HepG2 (cell line): Measurements from ENCODE around the gene ROM1. TPM values are rescaled to one million over a fixed set of nuclear protein-coding genes. Genes with fewer than 3 reads are reported as not detected.

ENCODE experiments used
- EED ChIP-seq: sonication (generic); formaldehyde crosslinking; IDR thresholded peaks from 2 replicates; pipeline ENCODE4 v1.5.0; 2020; ENCODE audit warnings: mild to moderate bottlenecking, missing genetic modification reagents
- FLYWCH1 ChIP-seq: sonication (generic); formaldehyde crosslinking; IDR thresholded peaks from 2 replicates; pipeline ENCODE4 v1.8.1; 2023; ENCODE audit warnings: mild to moderate bottlenecking, missing genetic modification reagents
- GATAD1 ChIP-seq: IDR thresholded peaks from 2 replicates; pipeline ENCODE4 v1.6.1; 2016; ENCODE audit warnings: missing genetic modification reagents, missing compliant biosample characterization
- GTF2F1 ChIP-seq: fragments of 150-350 bp; IDR thresholded peaks from 2 replicates; pipeline ENCODE4 v1.6.1; 2014; ENCODE audit warnings: low read length
- MXI1 ChIP-seq: IDR thresholded peaks from 3 replicates; pipeline ENCODE4 v1.6.1; 2012; ENCODE audit warnings: low read depth, low read length, inconsistent platforms, borderline replicate concordance
- NFYB ChIP-seq: sonication (generic); formaldehyde crosslinking; IDR thresholded peaks from 2 replicates; pipeline ENCODE4 v1.4.0; 2020; ENCODE audit warnings: missing genetic modification reagents
- SP140L ChIP-seq: sonication (generic); formaldehyde crosslinking; IDR thresholded peaks from 2 replicates; pipeline ENCODE4 v1.4.0; 2020; ENCODE audit warnings: missing genetic modification reagents, borderline replicate concordance
- SP5 ChIP-seq: IDR thresholded peaks from 2 replicates; pipeline ENCODE4 v1.6.1; 2016; ENCODE audit warnings: low read depth, borderline replicate concordance
- ZIK1 ChIP-seq: sonication (generic); formaldehyde crosslinking; IDR thresholded peaks from 2 replicates; pipeline ENCODE4 v1.5.0; 2020; ENCODE audit warnings: mild to moderate bottlenecking, low read depth, missing genetic modification reagents, borderline replicate concordance
- ZNF160 ChIP-seq: sonication (generic); formaldehyde crosslinking; IDR thresholded peaks from 2 replicates; pipeline ENCODE4 v1.8.0; 2022; ENCODE audit warnings: mild to moderate bottlenecking, inconsistent platforms, missing genetic modification reagents
- ZNF326 ChIP-seq: sonication (generic); formaldehyde crosslinking; IDR thresholded peaks from 2 replicates; pipeline ENCODE4 v1.4.0; 2020; ENCODE audit warnings: missing genetic modification reagents, borderline replicate concordance
- ZNF605 ChIP-seq: sonication (generic); formaldehyde crosslinking; IDR thresholded peaks from 2 replicates; pipeline ENCODE4 v1.8.0; 2022; ENCODE audit warnings: mild to moderate bottlenecking, missing genetic modification reagents
- ZNF616 ChIP-seq: sonication (generic); formaldehyde crosslinking; IDR thresholded peaks from 2 replicates; pipeline ENCODE4 v1.5.0; 2020; ENCODE audit warnings: low read depth, mild to moderate bottlenecking, missing genetic modification reagents
- ZNF773 ChIP-seq: sonication (generic); formaldehyde crosslinking; IDR thresholded peaks from 2 replicates; pipeline ENCODE4 v1.4.0; 2020; ENCODE audit warnings: missing genetic modification reagents, borderline replicate concordance
- ZNF83 ChIP-seq: sonication (generic); formaldehyde crosslinking; IDR thresholded peaks from 2 replicates; pipeline ENCODE4 v1.4.0; 2020; ENCODE audit warnings: missing genetic modification reagents, mild to moderate bottlenecking, borderline replicate concordance
- ZSCAN9 ChIP-seq: IDR thresholded peaks from 2 replicates; pipeline ENCODE4 v1.6.1; 2016; ENCODE audit warnings: borderline replicate concordance
- polyA plus RNA-seq, 8 experiments: library from polyadenylated mRNA; depleted of rRNA in 3 of 8; stranded (reverse) in 7 of 8; unstranded in 1 of 8; fragments of >200 nt; fragmentation: Illumina TruSeq in 4 of 8; extraction: Trizol in 4 of 8; gene quantifications; 2 replicates each; pipeline versions ENCODE4 v1.2.1 to v1.2.3, GENCODE V29; 2011 to 2016; ENCODE audit warnings: low read depth in 4 of 8, missing spikeins in 1 of 8, mixed read lengths in 1 of 8; ENCODE audit not compliant: insufficient read depth in 1 of 8
- total RNA-seq, 5 experiments: library from RNA; depleted of rRNA; stranded (reverse); fragments of >200 nt; fragmentation: Illumina TruSeq; extraction: Trizol; gene quantifications; 2 replicates each; pipeline ENCODE4 v1.2.3, GENCODE V29; 2016; ENCODE audit warnings: low read depth in 1 of 5
- TF ChIP-seq, protein P1 (sequence below): sonication (generic); formaldehyde crosslinking; IDR thresholded peaks from 2 replicates; pipeline ENCODE4 v1.4.0; 2020; ENCODE audit warnings: mild to moderate bottlenecking, missing genetic modification reagents
- TF ChIP-seq, protein P2 (sequence below): sonication (generic); formaldehyde crosslinking; conservative IDR thresholded peaks from 2 replicates; pipeline ENCODE4 v1.8.0; 2022; ENCODE audit warnings: mild to moderate bottlenecking, moderate library complexity, missing genetic modification reagents
- TF ChIP-seq, protein P3 (sequence below): sonication (generic); formaldehyde crosslinking; IDR thresholded peaks from 2 replicates; pipeline ENCODE4 v1.4.0; 2020; ENCODE audit warnings: missing genetic modification reagents, mild to moderate bottlenecking, borderline replicate concordance

Gene ROM1
- total and polyA plus RNA-seq, 2 of the 13 experiments (the other 11 are each of a cell fraction or from before 2014, with no cell fraction given), result 1.2 to 2.4 TPM

GRCh38 chr11:62601372-62602140 lies 11.5 kb upstream of the ROM1 start, which contains the start of gene MTA2 (continued):
- TF ChIP-seq, protein P1, sequence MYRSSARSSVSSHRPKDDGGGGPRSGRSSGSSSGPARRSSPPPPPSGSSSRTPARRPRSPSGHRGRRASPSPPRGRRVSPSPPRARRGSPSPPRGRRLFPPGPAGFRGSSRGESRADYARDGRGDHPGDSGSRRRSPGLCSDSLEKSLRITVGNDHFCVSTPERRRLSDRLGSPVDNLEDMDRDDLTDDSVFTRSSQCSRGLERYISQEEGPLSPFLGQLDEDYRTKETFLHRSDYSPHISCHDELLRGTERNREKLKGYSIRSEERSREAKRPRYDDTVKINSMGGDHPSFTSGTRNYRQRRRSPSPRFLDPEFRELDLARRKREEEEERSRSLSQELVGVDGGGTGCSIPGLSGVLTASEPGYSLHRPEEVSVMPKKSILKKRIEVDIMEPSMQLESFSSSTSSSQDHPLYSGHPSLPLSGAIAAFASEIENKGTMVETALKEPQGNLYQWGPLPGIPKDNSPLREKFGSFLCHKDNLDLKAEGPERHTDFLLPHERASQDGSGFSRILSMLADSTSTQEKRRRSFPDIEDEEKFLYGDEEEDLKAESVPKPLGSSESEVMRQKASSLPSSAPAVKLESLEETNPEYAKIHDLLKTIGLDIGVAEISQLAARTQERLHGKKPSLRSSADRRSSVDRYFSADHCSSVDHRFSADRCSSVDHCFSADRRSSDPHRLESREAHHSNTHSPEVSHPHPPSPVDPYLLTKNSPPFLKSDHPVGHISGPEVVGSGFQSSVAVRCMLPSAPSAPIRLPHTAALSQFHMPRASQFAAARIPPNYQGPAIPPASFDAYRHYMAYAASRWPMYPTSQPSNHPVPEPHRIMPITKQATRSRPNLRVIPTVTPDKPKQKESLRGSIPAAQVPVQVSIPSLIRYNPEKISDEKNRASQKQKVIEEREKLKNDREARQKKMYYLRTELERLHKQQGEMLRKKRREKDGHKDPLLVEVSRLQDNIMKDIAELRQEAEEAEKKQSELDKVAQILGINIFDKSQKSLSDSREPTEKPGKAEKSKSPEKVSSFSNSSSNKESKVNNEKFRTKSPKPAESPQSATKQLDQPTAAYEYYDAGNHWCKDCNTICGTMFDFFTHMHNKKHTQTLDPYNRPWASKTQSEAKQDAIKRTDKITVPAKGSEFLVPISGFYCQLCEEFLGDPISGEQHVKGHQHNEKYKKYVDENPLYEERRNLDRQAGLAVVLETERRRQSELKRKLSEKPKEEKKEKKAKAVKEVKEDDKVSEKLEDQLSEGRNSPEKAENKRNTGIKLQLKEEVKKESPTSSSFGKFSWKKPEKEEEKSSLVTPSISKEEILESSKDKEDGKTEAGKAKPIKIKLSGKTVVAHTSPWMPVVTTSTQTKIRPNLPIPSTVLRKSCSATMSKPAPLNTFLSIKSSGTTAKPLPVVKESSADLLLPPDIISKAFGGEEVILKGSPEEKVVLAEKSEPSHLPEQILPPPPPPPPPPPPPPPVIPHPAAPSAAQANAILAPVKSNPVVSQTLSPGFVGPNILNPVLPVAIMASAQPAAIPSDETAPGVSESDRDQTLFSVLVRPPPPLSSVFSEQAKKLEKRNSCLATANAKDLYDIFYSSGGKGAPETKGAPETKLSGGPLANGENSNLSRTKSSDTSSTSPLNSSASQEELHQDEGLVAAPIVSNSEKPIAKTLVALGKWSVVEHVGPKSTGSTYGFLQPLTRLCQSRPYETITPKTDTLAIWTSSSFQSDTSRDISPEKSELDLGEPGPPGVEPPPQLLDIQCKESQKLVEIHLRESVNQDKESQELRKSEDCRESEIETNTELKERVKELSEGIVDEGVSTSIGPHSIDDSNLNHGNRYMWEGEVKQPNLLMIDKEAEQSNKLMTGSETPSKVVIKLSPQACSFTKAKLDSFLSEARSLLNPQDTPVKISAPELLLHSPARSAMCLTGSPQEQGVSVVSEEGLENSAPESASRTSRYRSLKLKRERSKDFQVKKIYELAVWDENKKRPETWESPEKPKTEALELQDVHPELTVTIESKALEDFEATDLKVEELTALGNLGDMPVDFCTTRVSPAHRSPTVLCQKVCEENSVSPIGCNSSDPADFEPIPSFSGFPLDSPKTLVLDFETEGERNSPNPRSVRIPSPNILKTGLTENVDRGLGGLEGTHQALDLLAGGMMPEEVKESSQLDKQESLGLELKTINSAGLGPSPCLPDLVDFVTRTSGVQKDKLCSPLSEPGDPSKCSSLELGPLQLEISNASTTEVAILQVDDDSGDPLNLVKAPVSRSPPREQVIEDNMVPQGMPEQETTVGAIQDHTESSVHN (CRISPR knock-in tag), result no peak
- no peak for TF ChIP-seq ZNF326
- no peak for TF ChIP-seq SP140L (CRISPR knock-in tag)
- TF ChIP-seq SP5 (CRISPR knock-in tag), result peak; percentile 70
- no peak for TF ChIP-seq GTF2F1
- no peak; the same call in none of the 2 replicates for TF ChIP-seq ZNF616
- no peak; the same call in 1 of the 2 replicates for TF ChIP-seq ZNF773
- TF ChIP-seq ZNF605 (CRISPR knock-in tag), result 0 out of 2 replicates have a peak, but pooled peaks have one; percentile 75
- TF ChIP-seq GATAD1, result peak; percentile 60
- no peak for TF ChIP-seq ZIK1 (CRISPR knock-in tag)
- TF ChIP-seq, protein P2, sequence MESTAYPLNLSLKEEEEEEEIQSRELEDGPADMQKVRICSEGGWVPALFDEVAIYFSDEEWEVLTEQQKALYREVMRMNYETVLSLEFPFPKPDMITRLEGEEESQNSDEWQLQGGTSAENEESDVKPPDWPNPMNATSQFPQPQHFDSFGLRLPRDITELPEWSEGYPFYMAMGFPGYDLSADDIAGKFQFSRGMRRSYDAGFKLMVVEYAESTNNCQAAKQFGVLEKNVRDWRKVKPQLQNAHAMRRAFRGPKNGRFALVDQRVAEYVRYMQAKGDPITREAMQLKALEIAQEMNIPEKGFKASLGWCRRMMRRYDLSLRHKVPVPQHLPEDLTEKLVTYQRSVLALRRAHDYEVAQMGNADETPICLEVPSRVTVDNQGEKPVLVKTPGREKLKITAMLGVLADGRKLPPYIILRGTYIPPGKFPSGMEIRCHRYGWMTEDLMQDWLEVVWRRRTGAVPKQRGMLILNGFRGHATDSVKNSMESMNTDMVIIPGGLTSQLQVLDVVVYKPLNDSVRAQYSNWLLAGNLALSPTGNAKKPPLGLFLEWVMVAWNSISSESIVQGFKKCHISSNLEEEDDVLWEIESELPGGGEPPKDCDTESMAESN, result peak; percentile 73
- TF ChIP-seq EED (CRISPR knock-in tag), result peak; percentile 40; the same call in 1 of the 2 replicates
- TF ChIP-seq ZNF83 (CRISPR knock-in tag), result peak; percentile 81; the same call in 1 of the 2 replicates
- TF ChIP-seq FLYWCH1 (CRISPR knock-in tag), result no peak
- 0 out of 3 replicates have a peak, but pooled peaks have one; percentile 45 for TF ChIP-seq MXI1
- no peak for TF ChIP-seq NFYB (CRISPR knock-in tag)
- TF ChIP-seq ZSCAN9 (CRISPR knock-in tag), result no peak
- TF ChIP-seq ZNF160 (CRISPR knock-in tag), result 0 out of 2 replicates have a peak, but pooled peaks have one; percentile 54
- TF ChIP-seq, protein P3, sequence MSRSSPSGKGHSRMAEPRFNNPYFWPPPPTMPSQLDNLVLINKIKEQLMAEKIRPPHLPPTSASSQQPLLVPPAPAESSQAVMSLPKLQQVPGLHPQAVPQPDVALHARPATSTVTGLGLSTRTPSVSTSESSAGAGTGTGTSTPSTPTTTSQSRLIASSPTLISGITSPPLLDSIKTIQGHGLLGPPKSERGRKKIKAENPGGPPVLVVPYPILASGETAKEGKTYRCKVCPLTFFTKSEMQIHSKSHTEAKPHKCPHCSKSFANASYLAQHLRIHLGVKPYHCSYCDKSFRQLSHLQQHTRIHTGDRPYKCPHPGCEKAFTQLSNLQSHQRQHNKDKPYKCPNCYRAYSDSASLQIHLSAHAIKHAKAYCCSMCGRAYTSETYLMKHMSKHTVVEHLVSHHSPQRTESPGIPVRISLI, result no peak
